Keratinocyte (primary cell): ENCODE data around the gene DNAJC18. TPM values are rescaled to one million over a fixed set of nuclear protein-coding genes. Genes with fewer than 3 reads are reported as not detected.

ENCODE experiments used
- DNase-seq: peaks from one replicate; pipeline ENCODE4 v3.0.0-alpha.2; 2011; ENCODE audit warnings: low read depth, missing footprints, low spot score
- FAIRE-seq: peaks from 2 replicates; lab custom pipeline; 2011; peaks lifted over from hg19 to GRCh38; lab: Jason Lieb, UNC
- H2AFZ ChIP-seq: 2 replicates; pipeline ENCODE4 v1.6.0; 2012; ENCODE audit warnings: low read length, control low read depth, inconsistent platforms; ENCODE audit not compliant: control insufficient read depth
- H3K27ac ChIP-seq: 2 replicates; pipeline ENCODE4 v1.5.1; 2011; ENCODE audit warnings: low read length; ENCODE audit not compliant: control insufficient read depth, insufficient read depth
- H3K27me3 ChIP-seq: 3 replicates; pipeline ENCODE4 v1.6.0; 2011; ENCODE audit warnings: low read length; ENCODE audit not compliant: control insufficient read depth, insufficient read depth; ENCODE audit errors: extremely low read depth
- H3K36me3 ChIP-seq, 2 experiments: 2 replicates in 1 of 2; 3 replicates in 1 of 2; pipeline ENCODE4 v1.5.1; 2011; ENCODE audit warnings: low read length in 2 of 2, mild to moderate bottlenecking in 1 of 2; ENCODE audit not compliant: control insufficient read depth in 2 of 2, insufficient read depth in 2 of 2; ENCODE audit errors: extremely low read depth in 1 of 2
- H3K4me1 ChIP-seq: 3 replicates; pipeline ENCODE4 v1.5.1; 2011; ENCODE audit warnings: low read length; ENCODE audit not compliant: control insufficient read depth, insufficient read depth; ENCODE audit errors: extremely low read depth
- H3K4me2 ChIP-seq: 3 replicates; pipeline ENCODE4 v1.6.0; 2011; ENCODE audit warnings: low read depth, low read length; ENCODE audit not compliant: control insufficient read depth, insufficient read depth; ENCODE audit errors: extremely low read depth
- H3K4me3 ChIP-seq, 3 experiments: fragments of 200-600 bp in 1 of 3; sonication (generic) in 1 of 3; 2 replicates in 2 of 3; 3 replicates in 1 of 3; pipeline ENCODE4 v1.5.1; 2011 to 2016; ENCODE audit warnings: low read length in 3 of 3, mild to moderate bottlenecking in 3 of 3, control low read depth in 2 of 3, inconsistent platforms in 1 of 3, low read depth in 1 of 3, mixed read lengths in 1 of 3, mixed run types in 1 of 3, moderate library complexity in 1 of 3; ENCODE audit not compliant: control insufficient read depth in 2 of 3, insufficient read depth in 2 of 3; ENCODE audit errors: extremely low read depth in 1 of 3
- H3K79me2 ChIP-seq: 2 replicates; pipeline ENCODE4 v1.6.0; 2012; ENCODE audit warnings: low read length; ENCODE audit not compliant: control insufficient read depth, insufficient read depth
- H3K9ac ChIP-seq: 3 replicates; pipeline ENCODE4 v1.6.0; 2011; ENCODE audit warnings: low read length; ENCODE audit not compliant: control insufficient read depth, insufficient read depth; ENCODE audit errors: extremely low read depth
- H3K9me1 ChIP-seq: 3 replicates; pipeline ENCODE4 v1.6.0; 2011; ENCODE audit warnings: low read length; ENCODE audit not compliant: control insufficient read depth, insufficient read depth; ENCODE audit errors: extremely low read depth
- H3K9me3 ChIP-seq: 2 replicates; pipeline ENCODE4 v1.5.1; 2012; ENCODE audit warnings: low read depth, low read length; ENCODE audit not compliant: control insufficient read depth
- H4K20me1 ChIP-seq: 3 replicates; pipeline ENCODE4 v1.6.0; 2011; ENCODE audit warnings: low read length; ENCODE audit not compliant: control insufficient read depth, insufficient read depth; ENCODE audit errors: extremely low read depth
- EZH2 ChIP-seq: IDR thresholded peaks from one replicate; pipeline ENCODE4 v1.6.1; 2012; ENCODE audit warnings: inconsistent platforms, mild to moderate bottlenecking, low read length, moderate library complexity
- dilution Hi-C: fragments of 300-500 bp; cut with MboI; formaldehyde crosslinking; loops from one replicate; pipeline ENCODE4 v1.7.0; 2020; ENCODE audit warnings: low sequenced_read_pairs; ENCODE audit not compliant: extremely low pct_ligation_motif_present
- polyA plus RNA-seq, 5 experiments: library from polyadenylated mRNA; depleted of rRNA in 3 of 5; stranded (reverse) in 3 of 5; stranded (forward) in 1 of 5; unstranded in 1 of 5; fragments of >200 nt; gene quantifications; 1 replicate in 1 of 5; 2 replicates in 3 of 5; 3 replicates in 1 of 5; pipeline versions ENCODE4 v1.2.1 to v1.2.3, GENCODE V29; 2011 to 2012; ENCODE audit warnings: missing spikeins in 2 of 5, low read depth in 1 of 5, low replicate concordance in 1 of 5
- TF ChIP-seq, protein P1 (sequence below), 3 experiments: IDR thresholded peaks in 1 of 3; conservative IDR thresholded peaks in 1 of 3; optimal IDR thresholded peaks in 1 of 3; 2 replicates in 2 of 3; 3 replicates in 1 of 3; pipeline versions ENCODE3 to v1.5.1; 2011; ENCODE audit warnings: low read length in 3 of 3, mild to moderate bottlenecking in 3 of 3, moderate library complexity in 2 of 3, control low read depth in 1 of 3, inconsistent platforms in 1 of 3; ENCODE audit not compliant: insufficient read depth in 2 of 3; ENCODE audit errors: extremely low read depth in 1 of 3

The DNAJC18 gene
- polyA plus RNA-seq, 1 donor (not counting 4 experiments of a cell fraction or from before 2014, with no cell fraction given) = 6.6 TPM

DNA sequence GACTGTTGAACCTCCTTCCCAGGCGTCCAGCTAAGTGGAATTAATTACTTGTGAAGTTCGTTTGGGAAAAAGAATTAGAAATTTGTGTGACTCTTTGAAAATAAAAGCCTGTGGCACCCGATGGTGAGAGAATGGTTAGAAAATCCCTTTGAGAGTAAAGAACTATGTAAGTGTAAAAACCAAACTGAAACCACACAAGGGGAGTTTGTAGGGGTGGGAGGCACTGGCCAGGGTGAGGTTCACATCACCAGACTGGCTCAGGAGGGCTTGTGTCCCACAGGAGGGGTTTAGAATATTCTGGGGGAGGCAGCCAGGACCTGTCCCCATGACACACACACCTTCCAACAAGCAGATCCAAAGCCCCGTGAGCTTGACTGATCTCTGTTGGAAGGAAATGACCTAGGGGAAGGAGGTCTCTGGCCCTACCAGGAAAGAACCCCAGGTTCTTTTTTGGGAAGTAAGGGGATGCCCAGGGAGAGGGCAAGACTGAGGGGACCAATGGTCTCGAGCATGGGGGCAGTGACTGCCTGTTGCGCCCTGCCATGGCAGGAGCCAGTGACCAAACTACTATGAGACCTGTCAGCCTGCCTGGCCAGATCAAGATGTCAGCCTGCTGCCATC is 39.7 kb downstream of the DNAJC18 start:
- Histone ChIP-seq H3K9me1 (no peaks in the 10 kb centered on the region), H3K27me3 (no peaks in the 10 kb centered on the region), H3K79me2 (no peaks in the 10 kb centered on the region), H3K4me2 (no peak overlapping the region), H3K36me3 (peaks cover 1 to 4% of the 10 kb centered on the region in 2 experiments), H3K27ac (no peak overlapping the region), H2AFZ (no peak overlapping the region), H3K4me1 (peaks cover 14% of the 10 kb centered on the region), H3K4me3 (no peak overlapping the region), H4K20me1 (no peaks in the 10 kb centered on the region), H3K9ac (no peak overlapping the region), H3K9me3 (no peaks in the 10 kb centered on the region)
- FAIRE-seq = no peak
- dilution Hi-C loops = no loop called here
- TF ChIP-seq, protein P1, sequence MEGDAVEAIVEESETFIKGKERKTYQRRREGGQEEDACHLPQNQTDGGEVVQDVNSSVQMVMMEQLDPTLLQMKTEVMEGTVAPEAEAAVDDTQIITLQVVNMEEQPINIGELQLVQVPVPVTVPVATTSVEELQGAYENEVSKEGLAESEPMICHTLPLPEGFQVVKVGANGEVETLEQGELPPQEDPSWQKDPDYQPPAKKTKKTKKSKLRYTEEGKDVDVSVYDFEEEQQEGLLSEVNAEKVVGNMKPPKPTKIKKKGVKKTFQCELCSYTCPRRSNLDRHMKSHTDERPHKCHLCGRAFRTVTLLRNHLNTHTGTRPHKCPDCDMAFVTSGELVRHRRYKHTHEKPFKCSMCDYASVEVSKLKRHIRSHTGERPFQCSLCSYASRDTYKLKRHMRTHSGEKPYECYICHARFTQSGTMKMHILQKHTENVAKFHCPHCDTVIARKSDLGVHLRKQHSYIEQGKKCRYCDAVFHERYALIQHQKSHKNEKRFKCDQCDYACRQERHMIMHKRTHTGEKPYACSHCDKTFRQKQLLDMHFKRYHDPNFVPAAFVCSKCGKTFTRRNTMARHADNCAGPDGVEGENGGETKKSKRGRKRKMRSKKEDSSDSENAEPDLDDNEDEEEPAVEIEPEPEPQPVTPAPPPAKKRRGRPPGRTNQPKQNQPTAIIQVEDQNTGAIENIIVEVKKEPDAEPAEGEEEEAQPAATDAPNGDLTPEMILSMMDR (optimal IDR thresholded peaks at IDR 0.05 in 1 of 3, IDR thresholded peaks at IDR 0.05 in 1 of 3, conservative IDR thresholded peaks at IDR 0.05 in 1 of 3; ENCODE audit: extremely low read depth in 1 of 3, insufficient read depth in 2 of 3, low read length in 3 of 3) = no peak
- DNase-seq = no peak

DNA sequence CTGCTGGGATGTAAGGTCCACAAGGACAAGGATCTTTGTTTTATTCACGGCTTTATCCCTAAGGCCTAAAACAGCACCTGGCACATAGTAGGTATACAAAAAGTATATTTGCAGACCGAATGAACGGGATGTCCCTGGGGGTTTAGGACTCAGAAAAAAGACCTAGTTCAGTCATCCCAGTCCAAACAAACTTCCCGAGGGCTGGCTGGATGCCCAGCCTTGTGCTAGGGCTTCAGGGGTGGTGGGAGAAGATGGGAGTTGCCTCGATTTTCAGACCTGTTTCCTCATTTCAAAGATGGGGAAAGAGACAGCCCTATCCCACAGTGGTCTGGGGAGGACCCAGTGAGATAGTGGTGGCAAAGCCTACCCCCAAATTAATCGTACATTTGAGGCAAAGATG is 41.4 kb downstream of the DNAJC18 start:
- Histone ChIP-seq H3K27ac (no peak overlapping the region), H3K4me3 (no peak overlapping the region), H3K36me3 (peaks cover 1 to 4% of the 10 kb centered on the region in 2 experiments), H4K20me1 (no peaks in the 10 kb centered on the region), H3K9ac (no peak overlapping the region), H3K27me3 (no peaks in the 10 kb centered on the region), H3K4me2 (no peak overlapping the region), H3K9me1 (no peaks in the 10 kb centered on the region), H2AFZ (no peak overlapping the region), H3K79me2 (peaks cover 15% of the 10 kb centered on the region), H3K4me1 (peaks cover 8% of the 10 kb centered on the region), H3K9me3 (no peaks in the 10 kb centered on the region)
- DNase-seq (no peak), FAIRE-seq (no peak)
- no peak for TF ChIP-seq EZH2
- TF ChIP-seq, protein P1 (optimal IDR thresholded peaks at IDR 0.05 in 1 of 3, IDR thresholded peaks at IDR 0.05 in 1 of 3, conservative IDR thresholded peaks at IDR 0.05 in 1 of 3; ENCODE audit: extremely low read depth in 1 of 3, insufficient read depth in 2 of 3, low read length in 3 of 3) = no peak
- dilution Hi-C loops = no loop called here
